A673 (cell line): ENCODE data around the gene QRSL1. TPM values are rescaled to one million over a fixed set of nuclear protein-coding genes. Genes with fewer than 3 reads are reported as not detected.

Experiments
- BruUV-seq: library from RNA; stranded (reverse); fragments of 400-500 nt; replicated peaks from 2 replicates; lab custom pipeline; 2021; lab: Mats Ljungman, UMichigan
- CTCF ChIA-PET: fragments of 300-600 bp; sonication (Branson Sonifier 250); formaldehyde crosslinking; loops from one replicate; lab custom pipeline; 2022; ENCODE audit warnings: antibody characterized with exemption; lab: Charles Lee
- POLR2A ChIA-PET: fragments of 300-600 bp; sonication (Branson Sonifier 250); formaldehyde crosslinking; loops from one replicate; lab custom pipeline; 2022; ENCODE audit warnings: antibody characterized with exemption; ENCODE audit not compliant: low non-redundant PET; lab: Charles Lee
- DNase-seq: peaks from one replicate; pipeline ENCODE4 v3.0.0-alpha.2; 2015; ENCODE audit warnings: low spot score
- H3K27ac ChIP-seq: fragments of 200-600 bp; sonication (generic); 2 replicates; pipeline ENCODE4 v1.5.1; 2016; ENCODE audit warnings: mixed run types, low read depth, mild to moderate bottlenecking, mixed read lengths, antibody characterized with exemption, low read length; ENCODE audit not compliant: poor library complexity, severe bottlenecking
- H3K27me3 ChIP-seq: fragments of 200-600 bp; sonication (generic); replicated peaks from 2 replicates; pipeline ENCODE4 v1.6.1; 2017; ENCODE audit warnings: mixed run types, low read depth, mild to moderate bottlenecking, mixed read lengths, antibody characterized with exemption, low read length; ENCODE audit not compliant: insufficient read depth, poor library complexity
- H3K36me3 ChIP-seq: fragments of 200-600 bp; sonication (generic); 2 replicates; pipeline ENCODE4 v1.6.1; 2016; ENCODE audit warnings: mixed run types, mild to moderate bottlenecking, mixed read lengths, antibody characterized with exemption, low read length; ENCODE audit not compliant: insufficient read depth, poor library complexity, severe bottlenecking
- H3K4me1 ChIP-seq: fragments of 200-600 bp; sonication (generic); 2 replicates; pipeline ENCODE4 v1.6.1; 2017; ENCODE audit warnings: mixed run types, mild to moderate bottlenecking, mixed read lengths, antibody characterized with exemption, low read length; ENCODE audit not compliant: insufficient read depth, poor library complexity, severe bottlenecking
- H3K4me3 ChIP-seq: fragments of 200-600 bp; sonication (generic); 2 replicates; pipeline ENCODE4 v1.5.1; 2016; ENCODE audit warnings: low read depth, mixed run types, mild to moderate bottlenecking, mixed read lengths, low read length; ENCODE audit not compliant: poor library complexity, severe bottlenecking
- H3K9me3 ChIP-seq: fragments of 200-600 bp; sonication (generic); 2 replicates; pipeline ENCODE4 v1.6.1; 2016; ENCODE audit warnings: mixed run types, low read depth, mild to moderate bottlenecking, mixed read lengths, antibody characterized with exemption, low read length; ENCODE audit not compliant: poor library complexity, severe bottlenecking
- CTCF ChIP-seq: fragments of 300-800, 200-600 bp; sonication (generic); conservative IDR thresholded peaks from 2 replicates; pipeline ENCODE4 v1.5.1; 2017; ENCODE audit warnings: low read depth, mild to moderate bottlenecking, antibody characterized with exemption, low read length, moderate library complexity, mixed read lengths
- EZH2 ChIP-seq: fragments of 200-600 bp; sonication (generic); IDR thresholded peaks from 2 replicates; pipeline ENCODE4 v1.6.1; 2017; ENCODE audit warnings: borderline replicate concordance, low read depth, mild to moderate bottlenecking, mixed read lengths, antibody characterized with exemption, low read length; ENCODE audit not compliant: poor library complexity, severe bottlenecking
- intact Hi-C: fragments of 100-400 bp; cut with micrococcal nuclease; formaldehyde crosslinking; loops from one replicate; pipeline ENCODE4 v1.10.0; 2022; ENCODE audit not compliant: unreplicated experiment
- total RNA-seq: library from RNA; stranded (reverse); gene quantifications from 2 replicates; pipeline ENCODE4 v1.2.3, GENCODE V29; 2021

Gene QRSL1
- total RNA-seq, 1 experiment from 2014 or later, result 20.4 TPM

GRCh38 chr6:106631346-106631745 is 2.0 kb downstream of the QRSL1 start:
- H3K9me3 ChIP-seq, result no peaks in the 10 kb centered on the region
- ChIA-PET POLR2A (no interaction called here), CTCF (no interaction called here)
- no peak overlapping the region for H3K27ac ChIP-seq
- BruUV-seq, result no TSS peak
- H3K4me1 ChIP-seq, result peaks cover 7% of the 10 kb centered on the region
- H3K27me3 ChIP-seq, result no peaks in the 10 kb centered on the region
- H3K4me3 ChIP-seq, result no peak overlapping the region
- no peaks in the 10 kb centered on the region for H3K36me3 ChIP-seq
- intact Hi-C loops, result no loop called here
- DNase-seq, result no peak
- no peak for TF ChIP-seq EZH2
- no peak for TF ChIP-seq CTCF

- POLR2A ChIA-PET, result interaction anchor here (0.8 kb wide), 1 partner anchor 305 kb away, joined by 5 read pairs; no protein-coding TSS in a partner anchor
- intact Hi-C loops, result no loop called here
- H3K4me1 ChIP-seq, result peaks cover 19% of the 10 kb centered on the region
- no peaks in the 10 kb centered on the region for H3K9me3 ChIP-seq
- no peaks in the 10 kb centered on the region for H3K36me3 ChIP-seq
- no peak for DNase-seq
- TF ChIP-seq CTCF (no peak), EZH2 (no peak)
- no peak overlapping the region for H3K27ac ChIP-seq
- no TSS peak for BruUV-seq
- CTCF ChIA-PET, result no interaction called here
- H3K27me3 ChIP-seq, result no peaks in the 10 kb centered on the region
- H3K4me3 ChIP-seq, result no peak overlapping the region
These were observed 5.2 kb downstream of the QRSL1 start for GRCh38 chr6:106634565-106634964.

DNA sequence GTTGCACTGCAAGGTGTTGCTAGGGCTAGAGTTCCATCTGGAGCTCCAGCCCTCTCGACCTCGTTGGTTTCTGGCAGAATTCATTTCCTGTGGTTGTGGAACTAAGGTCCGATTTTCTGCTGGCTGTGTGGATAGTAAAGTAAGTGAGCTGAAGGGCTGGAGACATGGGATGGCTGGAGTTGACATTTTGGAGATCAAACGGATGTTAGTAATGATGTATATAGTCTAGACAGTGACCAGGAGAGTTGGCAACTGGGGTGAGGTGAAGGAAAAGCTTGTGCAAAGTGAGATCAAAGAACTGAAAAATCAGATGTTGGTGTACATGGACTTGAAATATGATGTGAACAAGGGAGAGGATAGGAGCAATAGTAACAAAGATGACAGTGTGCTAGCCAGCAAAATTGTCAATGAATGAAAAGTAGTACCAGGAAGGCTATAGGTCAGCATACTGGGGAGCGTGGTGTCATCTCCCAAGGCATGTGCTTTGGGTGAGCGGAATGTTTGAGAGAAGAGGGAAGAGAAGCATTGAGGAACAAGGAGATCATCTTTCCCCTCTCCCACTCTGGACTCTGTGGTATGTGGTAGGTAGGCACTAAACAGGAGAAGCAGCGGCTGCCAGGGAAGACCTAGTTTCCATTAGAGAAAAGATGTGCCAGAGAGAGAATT is 7.8 kb downstream of the QRSL1 start:
- DNase-seq, result no peak
- BruUV-seq, result no TSS peak
- intact Hi-C loops, result no loop called here
- peaks cover 8% of the 10 kb centered on the region for H3K36me3 ChIP-seq
- H3K9me3 ChIP-seq, result no peaks in the 10 kb centered on the region
- H3K4me1 ChIP-seq, result peaks cover 22% of the 10 kb centered on the region
- ChIA-PET POLR2A (no interaction called here), CTCF (no interaction called here)
- H3K27me3 ChIP-seq, result no peaks in the 10 kb centered on the region
- TF ChIP-seq CTCF (no peak), EZH2 (no peak)
- H3K27ac ChIP-seq, result no peak overlapping the region
- H3K4me3 ChIP-seq, result no peak overlapping the region
